SU-DHL-6 (cell line): ENCODE data around the gene UCMA.

Source experiments
- H2AFZ ChIP-seq: fragments of 200-600 bp; sonication (generic); 2 replicates; pipeline ENCODE4 v1.6.1; 2014; ENCODE audit warnings: low read depth, mild to moderate bottlenecking, moderate library complexity, mixed read lengths, antibody characterized with exemption, low read length; ENCODE audit not compliant: severe bottlenecking
- H3F3A ChIP-seq: fragments of 200-600 bp; shearing (Covaris generic); 2 replicates; pipeline ENCODE4 v1.6.0; 2016; ENCODE audit warnings: antibody characterized with exemption, mild to moderate bottlenecking; ENCODE audit not compliant: insufficient read depth
- H3K27ac ChIP-seq: fragments of 200-600 bp; sonication (generic); 2 replicates; pipeline ENCODE4 v1.5.1; 2016; ENCODE audit warnings: low read depth, mild to moderate bottlenecking, low read length, moderate library complexity, mixed read lengths
- H3K27me3 ChIP-seq: fragments of 200-600 bp; sonication (generic), shearing (Covaris generic); 2 replicates; pipeline ENCODE4 v1.6.0; 2014; ENCODE audit warnings: mild to moderate bottlenecking, low read length
- H3K36me3 ChIP-seq: fragments of 200-600 bp; sonication (generic); 2 replicates; pipeline ENCODE4 v1.6.1; 2014; ENCODE audit warnings: mild to moderate bottlenecking, low read length, mixed read lengths
- H3K4me2 ChIP-seq: fragments of 300-600, 200-600 bp; shearing (Covaris generic), sonication (generic); 2 replicates; pipeline ENCODE4 v1.6.0; 2014; ENCODE audit warnings: low read length, low read depth, mild to moderate bottlenecking; ENCODE audit not compliant: poor library complexity, severe bottlenecking
- H3K4me3 ChIP-seq: fragments of 200-600 bp; sonication (generic); 2 replicates; pipeline ENCODE4 v1.5.1; 2014; ENCODE audit warnings: antibody characterized with exemption, low read length, mild to moderate bottlenecking, mixed read lengths; ENCODE audit not compliant: insufficient read depth, poor library complexity, severe bottlenecking
- H3K79me2 ChIP-seq: fragments of 200-600 bp; sonication (generic); 2 replicates; pipeline ENCODE4 v1.6.1; 2014; ENCODE audit warnings: mild to moderate bottlenecking, low read length, moderate library complexity; ENCODE audit not compliant: insufficient read depth
- H3K9ac ChIP-seq: fragments of 200-600 bp; sonication (generic); 2 replicates; pipeline ENCODE4 v1.7.0; 2014; ENCODE audit warnings: mild to moderate bottlenecking, low read length
- H3K9me2 ChIP-seq: fragments of 200-600 bp; sonication (generic); replicated peaks from 2 replicates; pipeline ENCODE4 v1.6.1; 2014; ENCODE audit warnings: low read length; ENCODE audit not compliant: insufficient read depth
- H3K9me3 ChIP-seq: fragments of 200-600 bp; sonication (generic); 2 replicates; pipeline ENCODE4 v1.6.1; 2014; ENCODE audit warnings: low read length, mixed read lengths; ENCODE audit not compliant: insufficient read depth
- H4K20me1 ChIP-seq: fragments of 200-600 bp; sonication (generic); 2 replicates; pipeline ENCODE4 v1.6.1; 2014; ENCODE audit warnings: low read depth, mild to moderate bottlenecking, antibody characterized with exemption, low read length, moderate library complexity, mixed read lengths
- CTCF ChIP-seq: fragments of 200-600 bp; sonication (generic); IDR thresholded peaks from one replicate; pipeline ENCODE4 v1.5.1; 2017; ENCODE audit warnings: antibody characterized with exemption, mild to moderate bottlenecking, low read length, moderate library complexity; ENCODE audit not compliant: insufficient read depth, poor library complexity, severe bottlenecking
- EZH2phosphoT487 ChIP-seq: fragments of 200-600 bp; sonication (generic), shearing (Covaris generic); conservative IDR thresholded peaks from 2 replicates; pipeline ENCODE4 v1.6.1; 2018; ENCODE audit warnings: mild to moderate bottlenecking, antibody characterized with exemption, low read length, moderate library complexity, mixed read lengths

The UCMA gene

DNA sequence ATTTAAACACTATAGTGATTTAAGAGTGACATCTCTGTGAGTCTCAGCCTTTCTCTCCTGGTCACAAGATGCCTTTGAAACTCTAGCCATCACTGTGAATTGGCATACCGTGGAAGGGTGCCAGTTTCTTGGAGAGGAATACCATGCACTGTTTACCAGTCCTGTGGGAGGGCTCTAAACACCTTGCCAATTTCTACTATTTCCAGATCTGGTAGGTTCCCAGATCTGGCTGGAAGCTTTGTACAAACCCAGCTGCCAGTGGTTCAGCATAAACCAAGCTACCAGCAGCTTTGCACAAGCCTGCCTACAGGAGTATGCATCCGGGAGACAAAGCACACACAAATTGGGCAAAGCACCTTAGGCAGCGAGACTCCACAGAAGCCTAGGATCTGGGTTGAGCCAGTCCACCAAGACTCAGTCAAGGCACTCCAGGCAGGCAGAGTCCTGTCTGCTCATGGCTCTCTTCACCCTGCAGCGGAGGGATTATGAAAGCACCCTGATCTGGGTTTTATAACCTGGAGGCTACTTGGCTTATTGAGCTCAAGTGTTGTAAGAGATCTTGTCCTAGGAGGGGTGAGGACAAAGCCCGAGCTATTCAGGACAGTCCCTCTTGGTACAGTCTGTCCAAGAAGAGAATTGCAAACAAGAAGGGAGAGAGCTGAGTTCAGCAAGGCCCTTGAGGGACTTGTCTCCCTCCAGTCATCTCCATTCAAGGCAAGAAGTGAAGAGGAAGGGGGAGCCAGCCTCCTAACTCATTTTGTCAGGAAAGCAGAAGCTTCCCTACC, 49.3 kb downstream of the UCMA start:
- Histone ChIP-seq H2AFZ (no peak overlapping the region), H3K4me3 (no peak overlapping the region), H3F3A (no peaks in the 10 kb centered on the region), H3K27ac (no peak overlapping the region), H3K36me3 (peaks cover 55% of the 10 kb centered on the region), H3K9me2 (no peaks in the 10 kb centered on the region), H3K27me3 (no peaks in the 10 kb centered on the region), H3K9ac (no peak overlapping the region), H3K79me2 (no peaks in the 10 kb centered on the region), H3K4me2 (no peak overlapping the region), H4K20me1 (no peaks in the 10 kb centered on the region), H3K9me3 (no peaks in the 10 kb centered on the region)
- TF ChIP-seq CTCF (no peak), EZH2phosphoT487 (no peak)

DNA sequence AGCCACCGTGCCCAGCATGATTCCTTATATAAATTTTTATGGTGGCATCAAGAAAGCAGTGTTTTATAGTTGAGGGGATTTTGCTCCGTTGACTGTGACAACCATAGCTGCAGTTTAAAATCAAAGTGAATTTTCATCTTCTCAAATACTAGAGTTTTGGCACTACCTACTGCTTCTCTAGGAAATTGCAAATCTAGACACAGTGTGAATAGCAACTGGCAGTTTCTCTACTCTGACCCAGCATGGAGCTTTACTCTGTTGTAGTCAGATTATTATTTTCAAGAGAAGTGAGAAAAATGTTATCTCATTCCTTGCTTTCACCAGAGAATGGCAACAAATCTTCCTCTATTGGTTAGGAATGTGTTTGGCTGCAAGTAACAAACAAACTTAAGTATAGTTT, 49.9 kb downstream of the UCMA start:
- H3K9ac ChIP-seq: no peak overlapping the region
- no peaks in the 10 kb centered on the region for H3K27me3 ChIP-seq
- H3F3A ChIP-seq: no peaks in the 10 kb centered on the region
- TF ChIP-seq EZH2phosphoT487: no peak
- TF ChIP-seq CTCF: no peak
- H4K20me1 ChIP-seq: no peaks in the 10 kb centered on the region
- H3K79me2 ChIP-seq: no peaks in the 10 kb centered on the region
- H3K4me3 ChIP-seq: no peak overlapping the region
- no peaks in the 10 kb centered on the region for H3K9me3 ChIP-seq
- H3K4me2 ChIP-seq: no peak overlapping the region
- no peaks in the 10 kb centered on the region for H3K9me2 ChIP-seq
- no peak overlapping the region for H2AFZ ChIP-seq
- H3K36me3 ChIP-seq: peaks cover 59% of the 10 kb centered on the region
- no peak overlapping the region for H3K27ac ChIP-seq

DNA sequence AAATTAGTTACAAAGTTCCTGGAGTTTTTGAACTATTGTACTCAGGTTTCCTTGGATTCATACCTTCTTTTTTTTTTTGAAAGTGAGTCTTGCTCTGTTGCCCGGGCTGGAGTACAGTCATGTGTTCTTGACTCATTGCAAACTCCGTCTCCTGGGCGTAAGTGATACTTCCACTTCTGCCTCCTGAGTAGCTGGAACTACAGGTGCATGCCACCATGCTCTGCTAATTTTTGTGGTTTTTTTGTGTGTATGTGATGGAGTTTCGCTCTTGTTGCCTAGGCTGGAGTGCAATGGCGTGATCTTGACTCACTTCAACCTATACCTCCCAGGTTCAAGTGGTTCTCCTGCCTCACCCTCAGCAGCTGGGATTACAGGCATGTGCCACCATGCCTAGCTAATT, 50.5 kb downstream of the UCMA start:
- H3F3A ChIP-seq: no peaks in the 10 kb centered on the region
- H3K27me3 ChIP-seq: no peaks in the 10 kb centered on the region
- H3K79me2 ChIP-seq: no peaks in the 10 kb centered on the region
- H2AFZ ChIP-seq: no peak overlapping the region
- H3K9ac ChIP-seq: no peak overlapping the region
- no peak for TF ChIP-seq CTCF
- H4K20me1 ChIP-seq: no peaks in the 10 kb centered on the region
- no peak overlapping the region for H3K4me3 ChIP-seq
- no peaks in the 10 kb centered on the region for H3K9me3 ChIP-seq
- H3K9me2 ChIP-seq: no peaks in the 10 kb centered on the region
- no peak overlapping the region for H3K27ac ChIP-seq
- H3K4me2 ChIP-seq: no peak overlapping the region
- H3K36me3 ChIP-seq: peaks cover 62% of the 10 kb centered on the region
